Measurements from ENCODE around the gene ALK.

Gene ALK

GRCh38 chr2:29455200-29455860 is 466.1 kb downstream of the ALK start:
- Histone ChIP-seq H3K27ac (no peak overlapping the region), H3K4me3 (no peak overlapping the region)
- no peak for DNase-seq (ENCODE audit: low spot score)
- TF ChIP-seq, protein P1, sequence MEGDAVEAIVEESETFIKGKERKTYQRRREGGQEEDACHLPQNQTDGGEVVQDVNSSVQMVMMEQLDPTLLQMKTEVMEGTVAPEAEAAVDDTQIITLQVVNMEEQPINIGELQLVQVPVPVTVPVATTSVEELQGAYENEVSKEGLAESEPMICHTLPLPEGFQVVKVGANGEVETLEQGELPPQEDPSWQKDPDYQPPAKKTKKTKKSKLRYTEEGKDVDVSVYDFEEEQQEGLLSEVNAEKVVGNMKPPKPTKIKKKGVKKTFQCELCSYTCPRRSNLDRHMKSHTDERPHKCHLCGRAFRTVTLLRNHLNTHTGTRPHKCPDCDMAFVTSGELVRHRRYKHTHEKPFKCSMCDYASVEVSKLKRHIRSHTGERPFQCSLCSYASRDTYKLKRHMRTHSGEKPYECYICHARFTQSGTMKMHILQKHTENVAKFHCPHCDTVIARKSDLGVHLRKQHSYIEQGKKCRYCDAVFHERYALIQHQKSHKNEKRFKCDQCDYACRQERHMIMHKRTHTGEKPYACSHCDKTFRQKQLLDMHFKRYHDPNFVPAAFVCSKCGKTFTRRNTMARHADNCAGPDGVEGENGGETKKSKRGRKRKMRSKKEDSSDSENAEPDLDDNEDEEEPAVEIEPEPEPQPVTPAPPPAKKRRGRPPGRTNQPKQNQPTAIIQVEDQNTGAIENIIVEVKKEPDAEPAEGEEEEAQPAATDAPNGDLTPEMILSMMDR (IDR thresholded peaks at IDR 0.05) = no peak

DNA sequence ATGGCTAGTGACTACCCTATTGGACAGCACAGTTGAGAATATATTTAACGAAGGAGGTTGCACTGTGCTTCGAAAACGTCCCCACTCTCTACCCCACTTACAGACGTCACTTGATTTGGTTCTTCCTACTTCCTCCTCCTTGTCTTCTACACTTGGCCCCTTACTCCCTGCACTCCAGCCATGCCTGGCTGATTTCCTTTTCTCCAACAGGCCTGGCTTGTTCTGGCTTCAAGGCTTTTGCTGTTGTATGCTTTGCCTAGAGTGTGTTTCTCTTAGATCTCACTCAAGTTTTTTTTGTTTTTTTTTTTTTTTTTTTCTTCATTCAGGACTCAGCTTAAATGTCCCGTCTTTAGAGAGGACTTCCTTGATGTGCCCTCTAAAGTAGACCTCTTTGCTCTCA is 469.4 kb downstream of the ALK start:
- no peak overlapping the region for H3K27ac ChIP-seq
- DNase-seq (ENCODE audit: low spot score) = no peak
- TF ChIP-seq, protein P1 (IDR thresholded peaks at IDR 0.05) = no peak
- H3K4me3 ChIP-seq = no peak overlapping the region

- no peak for DNase-seq (ENCODE audit: low spot score)
- TF ChIP-seq, protein P1 (IDR thresholded peaks at IDR 0.05) = no peak
- Histone ChIP-seq H3K27ac (no peak overlapping the region), H3K4me3 (no peak overlapping the region)
Observed at GRCh38 chr2:29450596-29451222, 470.7 kb downstream of the ALK start.

- TF ChIP-seq, protein P1 (IDR thresholded peaks at IDR 0.05) = no peak
- no peak overlapping the region for H3K4me3 ChIP-seq
- no peak overlapping the region for H3K27ac ChIP-seq
- DNase-seq (ENCODE audit: low spot score) = no peak
Observed at GRCh38 chr2:29449499-29449898, 471.9 kb downstream of the ALK start.

DNA sequence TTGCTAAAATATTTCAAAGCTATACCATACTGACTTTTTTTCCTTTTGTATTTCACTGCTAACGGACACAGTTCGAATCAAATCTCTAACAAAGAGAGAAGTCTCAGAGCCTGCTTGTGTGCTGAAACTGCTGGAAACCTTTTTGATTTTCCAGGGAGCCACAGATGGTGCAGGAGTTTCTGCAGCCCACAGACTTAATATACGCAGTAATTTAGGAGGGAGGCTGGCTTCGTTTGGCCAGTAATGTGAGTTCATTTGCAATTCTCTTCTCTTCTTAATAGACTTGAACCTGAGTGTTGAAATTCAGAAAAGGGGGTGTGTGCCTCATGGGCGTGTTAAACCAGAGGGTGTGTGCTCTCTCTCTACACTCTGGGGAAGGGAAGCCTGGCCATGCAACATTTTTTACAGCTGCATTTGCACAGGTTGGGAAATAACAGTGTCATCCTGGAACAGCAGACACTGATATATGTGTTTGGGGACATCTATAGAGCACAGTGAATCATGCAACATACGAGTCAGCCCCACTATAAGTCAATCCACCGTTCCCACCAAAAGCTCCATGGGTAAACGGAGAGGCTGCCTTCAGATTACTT is 473.2 kb downstream of the ALK start:
- no peak overlapping the region for H3K4me3 ChIP-seq

GRCh38 chr2:29447513-29447912 is 473.9 kb downstream of the ALK start:
- no peak for DNase-seq (ENCODE audit: low spot score)
- no peak overlapping the region for H3K4me3 ChIP-seq
- no peak overlapping the region for H3K27ac ChIP-seq
- TF ChIP-seq, protein P1 (IDR thresholded peaks at IDR 0.05) = no peak

More for the DNA sequence above, 473.2 kb downstream of the ALK start:
- TF ChIP-seq, protein P1 (IDR thresholded peaks at IDR 0.05) = no peak
- no peak overlapping the region for H3K27ac ChIP-seq
- DNase-seq (ENCODE audit: low spot score) = no peak

DNA sequence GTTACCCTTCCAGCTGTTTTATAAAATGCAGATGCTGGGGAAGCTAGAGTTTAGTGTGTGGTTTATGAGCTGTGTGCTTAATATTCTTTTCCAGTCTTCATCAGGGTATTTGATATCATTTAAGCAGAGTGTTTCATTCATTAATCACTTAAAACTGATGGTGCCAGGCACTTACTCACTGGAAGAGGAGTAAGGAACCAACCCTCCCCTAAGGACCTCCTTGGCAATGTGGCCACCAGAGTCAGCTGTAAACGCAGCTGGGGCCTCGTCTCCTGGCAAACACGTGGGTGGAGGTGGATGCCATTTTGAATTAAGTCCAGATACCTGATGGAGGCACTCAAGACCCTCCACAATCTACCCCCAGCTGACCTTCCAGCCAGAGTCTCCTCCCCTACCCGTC is 474.5 kb downstream of the ALK start:
- no peak overlapping the region for H3K4me3 ChIP-seq
- DNase-seq (ENCODE audit: low spot score) = no peak
- no peak overlapping the region for H3K27ac ChIP-seq
- TF ChIP-seq, protein P1 (IDR thresholded peaks at IDR 0.05) = no peak
